NCI-H1436 (cell line): ENCODE results near the gene SGMS1.

ENCODE experiments used
- DNase-seq: peaks from one replicate; lab custom pipeline; 2025; lab: John Stamatoyannopoulos, UW

SGMS1 gene

GRCh38 chr10:50636618-50637579 is 13.1 kb upstream of the SGMS1 start:
- no peak for DNase-seq

- no peak for DNase-seq
These were observed 11.5 kb upstream of the SGMS1 start for GRCh38 chr10:50635286-50635685.

GRCh38 chr10:50634479-50634878 is 10.7 kb upstream of the SGMS1 start:
- no peak for DNase-seq

- no peak for DNase-seq
These were observed 7.3 kb upstream of the SGMS1 start for GRCh38 chr10:50631052-50631451.

- no peak for DNase-seq
These were observed 5.9 kb upstream of the SGMS1 start for GRCh38 chr10:50629495-50630122.

GRCh38 chr10:50627896-50628295 is 4.1 kb upstream of the SGMS1 start:
- DNase-seq: no peak

GRCh38 chr10:50627443-50627842 is 3.7 kb upstream of the SGMS1 start:
- DNase-seq: no peak

GRCh38 chr10:50625649-50626132 is 1.9 kb upstream of the SGMS1 start:
- no peak for DNase-seq

- peak; percentile 57 for DNase-seq
These were observed 1.2 kb upstream of the SGMS1 start for GRCh38 chr10:50624866-50625501.

- DNase-seq: peak; percentile 92
These were observed 683 bp upstream of the SGMS1 start for GRCh38 chr10:50624413-50624865.

- no peak for DNase-seq
These were observed 772 bp downstream of the SGMS1 start for GRCh38 chr10:50622706-50623662.

GRCh38 chr10:50621968-50622705 is 1.6 kb downstream of the SGMS1 start:
- peak; percentile 33 for DNase-seq

GRCh38 chr10:50620899-50621298 is 2.9 kb downstream of the SGMS1 start:
- no peak for DNase-seq

- no peak for DNase-seq
These were observed 3.9 kb downstream of the SGMS1 start for GRCh38 chr10:50619882-50620281.

GRCh38 chr10:50619166-50619565 is 4.6 kb downstream of the SGMS1 start:
- no peak for DNase-seq

GRCh38 chr10:50618624-50619023 is 5.1 kb downstream of the SGMS1 start:
- no peak for DNase-seq

- no peak for DNase-seq
These were observed 8.1 kb downstream of the SGMS1 start for GRCh38 chr10:50615658-50616057.

GRCh38 chr10:50614444-50615137 is 9.2 kb downstream of the SGMS1 start:
- DNase-seq: peak; percentile 47

GRCh38 chr10:50613726-50614443 is 9.9 kb downstream of the SGMS1 start:
- DNase-seq: no peak
